ENCODE measurements around the gene C20orf173. TPM values are rescaled to one million over a fixed set of nuclear protein-coding genes. Genes with fewer than 3 reads are reported as not detected.

C20orf173 gene
- total and polyA plus RNA-seq, 2 experiments from 2014 or later, result not detected

- Histone ChIP-seq H3K4me1 (ENCODE audit: insufficient read depth) (peaks cover 8% of the 10 kb centered on the region; the same call in 1 of the 2 replicates), H3K27me3 (replicated peaks; ENCODE audit: insufficient read depth) (no peaks in the 10 kb centered on the region), H3K79me2 (ENCODE audit: insufficient read depth) (peaks cover 20% of the 10 kb centered on the region), H3K36me3 (ENCODE audit: low read depth) (peaks cover 25% of the 10 kb centered on the region; the same call in 1 of the 2 replicates), H3K4me3 (no peak overlapping the region), H3K4me2 (ENCODE audit: unreplicated experiment) (no peak overlapping the region), H3K9ac (no peak overlapping the region), H3F3A (ENCODE audit: insufficient read depth) (no peaks in the 10 kb centered on the region; the same call in 1 of the 2 replicates), H4K20me1 (ENCODE audit: insufficient read depth) (no peaks in the 10 kb centered on the region), H2AFZ (no peak overlapping the region), H3K9me2 (ENCODE audit: insufficient read depth) (no peaks in the 10 kb centered on the region), H3K27ac (no peak overlapping the region), H3K9me3 (ENCODE audit: low read depth) (no peaks in the 10 kb centered on the region)
- in situ Hi-C loops (cut with MboI), result no loop called here
- no peak for TF ChIP-seq EZH2 (IDR thresholded peaks at IDR 0.05; ENCODE audit: insufficient read depth, poor library complexity, severe bottlenecking)
- no peak for TF ChIP-seq EZH2phosphoT487 (IDR thresholded peaks at IDR 0.05; ENCODE audit: insufficient read depth, low read depth)
- 95 to 97% methylated on average over 15 to 16 of the region's 16 CpGs for WGBS, 2 experiments (ENCODE audit: low coverage in 1 of 2, low lambda C conversion rate in 2 of 2, missing lambda C conversion rate in 2 of 2)
- DNase-seq, result no peak
Measured at GRCh38 chr20:35544436-35544835, 15.0 kb upstream of the C20orf173 start.

GRCh38 chr20:35542990-35543389 lies 13.5 kb upstream of the C20orf173 start:
- H3K79me2 ChIP-seq (ENCODE audit: insufficient read depth), result peaks cover 20% of the 10 kb centered on the region
- peak overlapping the region; percentile 86 for H3K4me2 ChIP-seq (ENCODE audit: unreplicated experiment)
- DNase-seq, result no peak
- 93 to 96% methylated on average over 1 of the region's 1 CpG for WGBS, 2 experiments (ENCODE audit: low coverage in 1 of 2, low lambda C conversion rate in 2 of 2, missing lambda C conversion rate in 2 of 2)
- in situ Hi-C loops (cut with MboI), result no loop called here
- no peaks in the 10 kb centered on the region for H3K9me2 ChIP-seq (ENCODE audit: insufficient read depth)
- no peaks in the 10 kb centered on the region for H3K27me3 ChIP-seq (replicated peaks; ENCODE audit: insufficient read depth)
- H3K4me1 ChIP-seq (ENCODE audit: insufficient read depth), result peaks cover 8% of the 10 kb centered on the region; the same call in 1 of the 2 replicates
- no peak overlapping the region for H2AFZ ChIP-seq
- H4K20me1 ChIP-seq (ENCODE audit: insufficient read depth), result no peaks in the 10 kb centered on the region
- H3K9ac ChIP-seq, result no peak overlapping the region
- H3K4me3 ChIP-seq, result peak overlapping the region; percentile 95; the same call in 1 of the 2 replicates
- no peak overlapping the region for H3K27ac ChIP-seq
- H3F3A ChIP-seq (ENCODE audit: insufficient read depth), result no peaks in the 10 kb centered on the region; the same call in 1 of the 2 replicates
- no peak for TF ChIP-seq EZH2phosphoT487 (IDR thresholded peaks at IDR 0.05; ENCODE audit: insufficient read depth, low read depth)
- no peak for TF ChIP-seq EZH2 (IDR thresholded peaks at IDR 0.05; ENCODE audit: insufficient read depth, poor library complexity, severe bottlenecking)
- H3K36me3 ChIP-seq (ENCODE audit: low read depth), result peaks cover 15% of the 10 kb centered on the region; the same call in 1 of the 2 replicates
- H3K9me3 ChIP-seq (ENCODE audit: low read depth), result no peaks in the 10 kb centered on the region

GRCh38 chr20:35541783-35542662 lies 12.6 kb upstream of the C20orf173 start, which contains the start of gene ERGIC3:
Gene ERGIC3 (plus strand): TSS chr20:35542078. CDS start chr20:35542098, 20 bp downstream.
- Histone ChIP-seq H2AFZ (peak within 1 kb of the TSS; percentile 94), H3K79me2 (ENCODE audit: insufficient read depth) (peaks cover 20% of the 10 kb centered on the region), H3K9me3 (ENCODE audit: low read depth) (no peaks in the 10 kb centered on the region), H3K4me1 (ENCODE audit: insufficient read depth) (peaks cover 8% of the 10 kb centered on the region; the same call in 1 of the 2 replicates), H3K4me3 (peak within 1 kb of the TSS; percentile 95), H3K9ac (peak within 1 kb of the TSS; percentile 85), H3K27ac (no peak within 1 kb of the TSS), H4K20me1 (ENCODE audit: insufficient read depth) (no peaks in the 10 kb centered on the region), H3K36me3 (ENCODE audit: low read depth) (peaks cover 9% of the 10 kb centered on the region; the same call in 1 of the 2 replicates), H3K4me2 (ENCODE audit: unreplicated experiment) (peak within 1 kb of the TSS; percentile 86), H3K9me2 (ENCODE audit: insufficient read depth) (no peaks in the 10 kb centered on the region), H3F3A (ENCODE audit: insufficient read depth) (no peaks in the 10 kb centered on the region; the same call in 1 of the 2 replicates), H3K27me3 (replicated peaks; ENCODE audit: insufficient read depth) (no peaks in the 10 kb centered on the region)
- in situ Hi-C loops (cut with MboI), result no loop called here
- peak; percentile 99 for DNase-seq
- TF ChIP-seq EZH2 (IDR thresholded peaks at IDR 0.05; ENCODE audit: insufficient read depth, poor library complexity, severe bottlenecking) (no peak), EZH2phosphoT487 (IDR thresholded peaks at IDR 0.05; ENCODE audit: insufficient read depth, low read depth) (no peak)
- 3 to 9% methylated on average over 35 to 55 of the region's 57 CpGs for WGBS, 2 experiments (ENCODE audit: low coverage in 1 of 2, low lambda C conversion rate in 2 of 2, missing lambda C conversion rate in 2 of 2)

- H3F3A ChIP-seq (ENCODE audit: insufficient read depth), result no peaks in the 10 kb centered on the region; the same call in 1 of the 2 replicates
- H4K20me1 ChIP-seq (ENCODE audit: insufficient read depth), result no peaks in the 10 kb centered on the region
- no peaks in the 10 kb centered on the region for H3K9me2 ChIP-seq (ENCODE audit: insufficient read depth)
- no peak overlapping the region for H3K27ac ChIP-seq
- peaks cover 20% of the 10 kb centered on the region for H3K79me2 ChIP-seq (ENCODE audit: insufficient read depth)
- in situ Hi-C loops (cut with MboI), result no loop called here
- peak overlapping the region; percentile 85 for H3K9ac ChIP-seq
- peak overlapping the region; percentile 95 for H3K4me3 ChIP-seq
- H3K27me3 ChIP-seq (replicated peaks; ENCODE audit: insufficient read depth), result no peaks in the 10 kb centered on the region
- H2AFZ ChIP-seq, result peak overlapping the region; percentile 94
- H3K4me2 ChIP-seq (ENCODE audit: unreplicated experiment), result peak overlapping the region; percentile 86
- TF ChIP-seq EZH2 (IDR thresholded peaks at IDR 0.05; ENCODE audit: insufficient read depth, poor library complexity, severe bottlenecking) (no peak), EZH2phosphoT487 (IDR thresholded peaks at IDR 0.05; ENCODE audit: insufficient read depth, low read depth) (no peak)
- H3K4me1 ChIP-seq (ENCODE audit: insufficient read depth), result peaks cover 8% of the 10 kb centered on the region; the same call in 1 of the 2 replicates
- DNase-seq, result no peak
- peaks cover 9% of the 10 kb centered on the region; the same call in 1 of the 2 replicates for H3K36me3 ChIP-seq (ENCODE audit: low read depth)
- 32 to 33% methylated on average over 13 of the region's 13 CpGs for WGBS, 2 experiments (ENCODE audit: low coverage in 1 of 2, low lambda C conversion rate in 2 of 2, missing lambda C conversion rate in 2 of 2)
- H3K9me3 ChIP-seq (ENCODE audit: low read depth), result no peaks in the 10 kb centered on the region
Measured at GRCh38 chr20:35541118-35541782, 11.8 kb upstream of the C20orf173 start.
